ENCODE measurements around the gene ATG7. TPM values are rescaled to one million over a fixed set of nuclear protein-coding genes. Genes with fewer than 3 reads are reported as not detected.

ATG7 gene
- total RNA-seq, 1 experiment from 2014 or later: 36.0 TPM

GRCh38 chr3:11601446-11602238 is 329.4 kb downstream of the ATG7 start:
- H3K9me3 ChIP-seq (ENCODE audit: control insufficient read depth, insufficient read depth, low read depth, low read length): no peaks in the 10 kb centered on the region
- CTCF ChIA-PET: interaction anchor here (0.6 kb wide), 1 partner anchor 25 kb away, joined by 3 read pairs; no protein-coding TSS in a partner anchor

More at GRCh38 chr3:11601446-11602238, 329.4 kb downstream of the ATG7 start:
- Histone ChIP-seq H3K4me3 (ENCODE audit: low read depth in 2 of 2, low read length in 2 of 2) (peak overlapping the region; percentile 5 to 41; a peak in 3 of 4 replicates), H3K36me3 (ENCODE audit: control insufficient read depth, insufficient read depth, low read length) (peaks cover 2% of the 10 kb centered on the region), H3K27ac (ENCODE audit: low read length) (peak overlapping the region; percentile 97), H3K27me3 (ENCODE audit: control insufficient read depth, insufficient read depth, low read length) (no peaks in the 10 kb centered on the region), H3K4me1 (ENCODE audit: control insufficient read depth, insufficient read depth, low read length) (peaks cover 61% of the 10 kb centered on the region)
- no peak for TF ChIP-seq CTCF (IDR thresholded peaks at IDR 0.05)
- TF ChIP-seq POLR2AphosphoS5 (IDR thresholded peaks at IDR 0.05; ENCODE audit: low read depth, low read length): no peak
- no peak for TF ChIP-seq SIN3A (IDR thresholded peaks at IDR 0.05; ENCODE audit: borderline replicate concordance, insufficient read depth, low read depth, low read length)
- no peak for TF ChIP-seq REST (IDR thresholded peaks at IDR 0.05; ENCODE audit: insufficient read depth in 1 of 2, low read depth in 2 of 2, low read length in 1 of 2)
- no peak for TF ChIP-seq TCF7L2 (IDR thresholded peaks at IDR 0.05; ENCODE audit: low read depth, low read length)
- peak; percentile 12; the same call in 1 of the 2 replicates for ATAC-seq
- no TSS peak for BruUV-seq (replicated peaks)
- no peak for DNase-seq (ENCODE audit: low read depth, low spot score)
- POLR2A ChIA-PET: interaction anchor here (0.6 to 1.0 kb wide), 3 partner anchors 11 to 150 kb away, joined by 3 to 15 read pairs (median 4); no protein-coding TSS in a partner anchor
- in situ Hi-C loops (cut with HindIII; ENCODE audit: low pct_unique_long_range_greater_than_20kb, low sequenced_read_pairs) (no loop called here), intact Hi-C loops (cut with micrococcal nuclease; ENCODE audit: unreplicated experiment) (loop anchor here (2.0 to 10.0 kb wide), 2 partner anchors 41 to 47 kb away; partner anchors contain the start of gene VGLL4)
